SK-N-SH (cell line): ENCODE data around the gene PSMD8.

Experiments
- CTCF ChIP-seq: fragments of 200-600 bp; sonication (generic); IDR thresholded peaks from 2 replicates; pipeline ENCODE4 v1.6.1; 2017; ENCODE audit warnings: antibody characterized with exemption, mild to moderate bottlenecking, moderate library complexity
- EP300 ChIP-seq, 2 experiments: IDR thresholded peaks; 2 replicates each; pipeline versions ENCODE4 v1.4.0 to v1.6.1; 2012; ENCODE audit warnings: borderline replicate concordance in 1 of 2, low read depth in 1 of 2, low read length in 1 of 2
- FOXM1 ChIP-seq: IDR thresholded peaks from 2 replicates; pipeline ENCODE4 v1.4.0; 2012; ENCODE audit warnings: low read depth, mild to moderate bottlenecking
- POLR2AphosphoS5 ChIP-seq: IDR thresholded peaks from 2 replicates; pipeline ENCODE4 v1.6.1; 2012; ENCODE audit warnings: low read depth, low read length
- SMC3 ChIP-seq: IDR thresholded peaks from 2 replicates; pipeline ENCODE4 v1.6.1; 2012; ENCODE audit warnings: low read depth, low read length, improper control_type of control experiment
- TCF12 ChIP-seq: IDR thresholded peaks from 2 replicates; pipeline ENCODE4 v1.4.0; 2012
- YY1 ChIP-seq: IDR thresholded peaks from 2 replicates; pipeline ENCODE4 v1.4.0; 2012; ENCODE audit warnings: low read depth, mild to moderate bottlenecking
- ZBTB33 ChIP-seq: IDR thresholded peaks from 2 replicates; pipeline ENCODE4 v1.4.0; 2012; ENCODE audit warnings: low read depth, borderline replicate concordance

- peak; percentile 22; the same call in 1 of the 2 replicates for TF ChIP-seq CTCF
- TF ChIP-seq EP300 (IDR thresholded peaks at IDR 0.05; ENCODE audit: borderline replicate concordance in 1 of 2, low read depth in 1 of 2, low read length in 1 of 2), result no peak
- TF ChIP-seq SMC3, result no peak
- no peak for TF ChIP-seq FOXM1
- no peak for TF ChIP-seq ZBTB33
- TF ChIP-seq TCF12, result peak; percentile 6; the same call in 1 of the 2 replicates
- peak; percentile 97 for TF ChIP-seq YY1
- peak; percentile 93 for TF ChIP-seq POLR2AphosphoS5
These were observed at the start of gene PSMD8 for GRCh38 chr19:38374332-38375097.
